Bronchial epithelial cell (primary cell): ENCODE measurements around the gene TASOR2. TPM values are rescaled to one million over a fixed set of nuclear protein-coding genes. Genes with fewer than 3 reads are reported as not detected.
A peak's percentile ranks its signal among the peaks of the same experiment; 100 is the strongest.

ENCODE experiments used
- DNase-seq: peaks from one replicate; pipeline ENCODE4 v3.0.0-alpha.2; 2010; ENCODE audit warnings: low read depth
- FAIRE-seq: peaks from 2 replicates; lab custom pipeline; 2011; peaks lifted over from hg19 to GRCh38; lab: Jason Lieb, UNC
- H3K27me3 ChIP-seq: 2 replicates; pipeline ENCODE4 v1.5.1; 2011; ENCODE audit warnings: low read length; ENCODE audit not compliant: control insufficient read depth, insufficient read depth
- H3K36me3 ChIP-seq: 2 replicates; pipeline ENCODE4 v1.5.1; 2011; ENCODE audit warnings: low read length; ENCODE audit not compliant: control insufficient read depth, insufficient read depth
- H3K4me3 ChIP-seq: 2 replicates; pipeline ENCODE4 v1.5.1; 2011; ENCODE audit warnings: mild to moderate bottlenecking, low read depth, low read length, control low read depth
- CTCF ChIP-seq: IDR thresholded peaks from 2 replicates; pipeline ENCODE4 v1.5.1; 2011; ENCODE audit warnings: mild to moderate bottlenecking, moderate library complexity, low read length, control low read depth, inconsistent platforms; ENCODE audit not compliant: insufficient read depth, severe bottlenecking
- total RNA-seq: library from RNA; depleted of rRNA; stranded (reverse); fragments of >200 nt; gene quantifications from 2 replicates; pipeline ENCODE4 v1.2.1, GENCODE V29; 2014

The TASOR2 gene
- total RNA-seq, 1 donor from 2014 or later = 54.8 TPM

DNA sequence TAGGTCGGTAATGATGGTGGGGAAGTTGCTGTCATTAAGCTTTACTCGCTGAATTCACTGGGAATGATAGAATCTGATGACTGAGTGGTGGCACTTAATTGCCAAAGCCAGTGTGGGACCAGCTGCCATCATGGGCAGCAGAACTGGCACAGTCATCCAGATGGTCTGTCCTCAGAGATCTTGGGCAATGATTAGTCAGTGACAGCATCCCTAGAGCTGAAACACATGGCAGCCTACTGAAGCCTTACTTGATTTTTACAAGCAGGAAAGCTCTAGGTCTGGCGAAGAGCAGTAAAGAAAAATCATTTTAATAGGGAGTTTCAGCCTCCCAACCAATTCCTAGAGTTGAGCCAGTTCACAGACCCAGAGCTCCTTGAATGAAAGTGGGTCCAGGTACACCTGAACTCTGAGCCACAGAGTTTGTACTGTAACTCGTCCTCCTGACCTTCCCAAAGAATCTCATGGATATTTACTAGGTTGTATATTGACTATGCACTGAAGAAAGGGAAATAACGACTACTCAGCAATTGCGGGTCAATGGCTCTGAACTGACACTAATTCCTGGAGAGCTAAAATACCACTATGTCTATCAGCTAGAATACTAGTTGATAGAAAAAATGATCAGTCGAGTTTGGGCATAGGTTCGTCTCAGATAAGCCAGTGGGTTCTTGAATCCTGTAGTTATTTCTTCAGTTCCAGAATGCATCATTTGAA is 13.8 kb upstream of the TASOR2 start:
- Histone ChIP-seq H3K27me3 (no peaks in the 10 kb centered on the region), H3K36me3 (no peaks in the 10 kb centered on the region), H3K4me3 (no peak overlapping the region)
- no peak for TF ChIP-seq CTCF
- DNase-seq (no peak), FAIRE-seq (no peak)

- no peak for TF ChIP-seq CTCF
- DNase-seq = no peak
- no peak for FAIRE-seq
- H3K36me3 ChIP-seq = no peaks in the 10 kb centered on the region
- no peak overlapping the region for H3K4me3 ChIP-seq
- H3K27me3 ChIP-seq = no peaks in the 10 kb centered on the region
Observed at GRCh38 chr10:5678397-5679036, 6.1 kb upstream of the TASOR2 start.

GRCh38 chr10:5679037-5679435 is 5.6 kb upstream of the TASOR2 start:
- Histone ChIP-seq H3K27me3 (no peaks in the 10 kb centered on the region), H3K4me3 (no peak overlapping the region), H3K36me3 (no peaks in the 10 kb centered on the region)
- FAIRE-seq = no peak
- no peak for DNase-seq
- TF ChIP-seq CTCF = no peak

- Histone ChIP-seq H3K4me3 (no peak overlapping the region), H3K36me3 (no peaks in the 10 kb centered on the region), H3K27me3 (no peaks in the 10 kb centered on the region)
- DNase-seq (peak; percentile 47), FAIRE-seq (no peak)
- no peak for TF ChIP-seq CTCF
Observed at GRCh38 chr10:5679606-5680005, 5.0 kb upstream of the TASOR2 start.

GRCh38 chr10:5681930-5682329 is 2.7 kb upstream of the TASOR2 start:
- FAIRE-seq (no peak), DNase-seq (no peak)
- Histone ChIP-seq H3K27me3 (no peaks in the 10 kb centered on the region), H3K36me3 (no peaks in the 10 kb centered on the region), H3K4me3 (no peak overlapping the region)
- no peak for TF ChIP-seq CTCF
